SK-N-SH (cell line): Measurements from ENCODE around the gene BOD1L1. TPM values are rescaled to one million over a fixed set of nuclear protein-coding genes. Genes with fewer than 3 reads are reported as not detected.

Experiments used
- CTCF ChIA-PET: fragments of 300-600, 350-600 bp; formaldehyde crosslinking; extraction: SDS; loops from one replicate; lab custom pipeline; 2021; lab: Yijun Ruan, JAX
- POLR2A ChIA-PET: fragments of 350-600 bp; sonication (Branson Sonifier 250); formaldehyde crosslinking; extraction: SDS; loops from one replicate; lab custom pipeline; 2020; ENCODE audit warnings: antibody characterized with exemption, inconsistent platforms; lab: Yijun Ruan, JAX
- DNase-seq: peaks from one replicate; pipeline ENCODE4 v3.0.0; 2012
- H2AFZ ChIP-seq: fragments of 200-600 bp; sonication (generic); 2 replicates; pipeline ENCODE4 v1.8.1; 2016; ENCODE audit warnings: antibody characterized with exemption, mild to moderate bottlenecking, low read depth
- H3F3A ChIP-seq: fragments of 200-600 bp; sonication (generic); replicated peaks from 2 replicates; pipeline ENCODE3; 2016; ENCODE audit warnings: antibody characterized with exemption, mild to moderate bottlenecking; ENCODE audit not compliant: insufficient read depth
- H3K27ac ChIP-seq, 2 experiments: fragments of 200-500 bp in 1 of 2; fragments of 200-600 bp in 1 of 2; sonication (Bioruptor generic) in 1 of 2; sonication (generic), shearing (Covaris generic) in 1 of 2; 2 replicates each; pipeline versions ENCODE4 v1.5.1 to v1.6.1; 2014 to 2016; ENCODE audit warnings: low read depth in 2 of 2, inconsistent platforms in 1 of 2, low read length in 1 of 2, mild to moderate bottlenecking in 1 of 2, mixed read lengths in 1 of 2
- H3K27me3 ChIP-seq: fragments of 200-600 bp; sonication (generic), shearing (Covaris generic); 2 replicates; pipeline ENCODE4 v1.6.1; 2016; ENCODE audit warnings: mixed run types; ENCODE audit not compliant: insufficient read depth
- H3K36me3 ChIP-seq, 2 experiments: fragments of 200-500 bp in 1 of 2; fragments of 200-600 bp in 1 of 2; sonication (Bioruptor generic) in 1 of 2; sonication (generic) in 1 of 2; replicated peaks in 1 of 2; 2 replicates each; pipeline versions ENCODE3 to v1.5.1; 2014 to 2016; ENCODE audit warnings: low read length in 1 of 2, mild to moderate bottlenecking in 1 of 2; ENCODE audit not compliant: insufficient read depth in 2 of 2, control insufficient read depth in 1 of 2
- H3K4me1 ChIP-seq, 2 experiments: fragments of 200-500 bp in 1 of 2; fragments of 200-600 bp in 1 of 2; sonication (Bioruptor generic) in 1 of 2; sonication (generic), shearing (Covaris generic) in 1 of 2; 2 replicates each; pipeline versions ENCODE4 v1.5.1 to v1.6.1; 2014 to 2016; ENCODE audit warnings: low read depth in 1 of 2, low read length in 1 of 2, mixed run types in 1 of 2; ENCODE audit not compliant: insufficient read depth in 2 of 2, control insufficient read depth in 1 of 2
- H3K4me2 ChIP-seq: fragments of 200-600 bp; sonication (generic), shearing (Covaris generic); 2 replicates; pipeline ENCODE4 v1.6.1; 2017; ENCODE audit warnings: mixed run types
- H3K4me3 ChIP-seq, 2 experiments: fragments of 200-500 bp in 1 of 2; fragments of 200-600 bp in 1 of 2; sonication (Bioruptor generic) in 1 of 2; sonication (generic), shearing (Covaris generic) in 1 of 2; 2 replicates each; pipeline versions ENCODE4 v1.5.1 to v1.8.1; 2014 to 2016; ENCODE audit warnings: low read depth in 2 of 2, inconsistent platforms in 1 of 2, low read length in 1 of 2, mild to moderate bottlenecking in 1 of 2, mixed read lengths in 1 of 2, moderate library complexity in 1 of 2
- H3K79me2 ChIP-seq: fragments of 200-600 bp; sonication (generic); 2 replicates; pipeline ENCODE4 v1.8.1; 2017; ENCODE audit warnings: mild to moderate bottlenecking; ENCODE audit not compliant: insufficient read depth
- H3K9ac ChIP-seq: fragments of 200-600 bp; sonication (generic); 2 replicates; pipeline ENCODE4 v1.6.1; 2017; ENCODE audit warnings: mixed run types
- H3K9me2 ChIP-seq: fragments of 200-600 bp; sonication (generic); 2 replicates; pipeline ENCODE4 v1.6.1; 2017; ENCODE audit warnings: mixed run types
- H3K9me3 ChIP-seq: fragments of 200-600 bp; sonication (generic); 2 replicates; pipeline ENCODE4 v1.6.1; 2017; ENCODE audit warnings: mixed run types, mild to moderate bottlenecking, moderate library complexity
- H4K20me1 ChIP-seq: fragments of 200-600 bp; sonication (generic); 2 replicates; pipeline ENCODE4 v1.6.1; 2017; ENCODE audit warnings: mild to moderate bottlenecking, mixed run types; ENCODE audit not compliant: insufficient read depth
- CHD2 ChIP-seq: fragments of 150-350 bp; IDR thresholded peaks from 2 replicates; pipeline ENCODE4 v1.6.1; 2018; ENCODE audit warnings: low read length; ENCODE audit not compliant: partially characterized antibody
- ELF1 ChIP-seq: IDR thresholded peaks from 2 replicates; pipeline ENCODE4 v1.4.0; 2012
- EP300 ChIP-seq, 2 experiments: IDR thresholded peaks; 2 replicates each; pipeline versions ENCODE4 v1.4.0 to v1.6.1; 2012; ENCODE audit warnings: borderline replicate concordance in 1 of 2, low read depth in 1 of 2, low read length in 1 of 2
- FOSL2 ChIP-seq: IDR thresholded peaks from 2 replicates; pipeline ENCODE4 v1.4.0; 2012; ENCODE audit warnings: low read depth, mild to moderate bottlenecking, moderate library complexity, borderline replicate concordance
- FOXJ3 ChIP-seq: sonication (generic); formaldehyde crosslinking; IDR thresholded peaks from 2 replicates; pipeline ENCODE4 v1.5.1; 2020; ENCODE audit warnings: mild to moderate bottlenecking, missing genetic modification reagents
- GATA2 ChIP-seq: sonication (generic); formaldehyde crosslinking; IDR thresholded peaks from 2 replicates; pipeline ENCODE4 v1.5.0; 2020; ENCODE audit warnings: mild to moderate bottlenecking, missing genetic modification reagents
- IRF3 ChIP-seq: fragments of 150-350 bp; IDR thresholded peaks from 2 replicates; pipeline ENCODE4 v1.6.1; 2016; ENCODE audit warnings: mild to moderate bottlenecking, low read depth, low read length
- JUND ChIP-seq: IDR thresholded peaks from 2 replicates; pipeline ENCODE4 v1.4.0; 2012
- MXI1 ChIP-seq: IDR thresholded peaks from 2 replicates; pipeline ENCODE4 v1.6.1; 2012; ENCODE audit warnings: mild to moderate bottlenecking, low read depth, low read length, improper control_type of control experiment
- NFIC ChIP-seq: IDR thresholded peaks from 2 replicates; pipeline ENCODE4 v1.4.0; 2012; ENCODE audit warnings: borderline replicate concordance
- NRF1 ChIP-seq: IDR thresholded peaks from 2 replicates; pipeline ENCODE4 v1.6.1; 2012; ENCODE audit warnings: low read depth, mild to moderate bottlenecking, low read length
- PBX3 ChIP-seq: IDR thresholded peaks from 2 replicates; pipeline ENCODE4; 2012
- POLR2AphosphoS5 ChIP-seq: IDR thresholded peaks from 2 replicates; pipeline ENCODE4 v1.6.1; 2012; ENCODE audit warnings: low read depth, low read length
- RFX5 ChIP-seq: IDR thresholded peaks from 2 replicates; pipeline ENCODE4 v1.6.1; 2012; ENCODE audit warnings: mild to moderate bottlenecking, improper control_type of control experiment, low read length
- RXRA ChIP-seq: IDR thresholded peaks from 2 replicates; pipeline ENCODE4 v1.4.0; 2012; ENCODE audit warnings: low read depth, mild to moderate bottlenecking, borderline replicate concordance
- TCF12 ChIP-seq: IDR thresholded peaks from 2 replicates; pipeline ENCODE4 v1.4.0; 2012
- USF1 ChIP-seq: IDR thresholded peaks from 2 replicates; pipeline ENCODE4 v1.4.0; 2012; ENCODE audit warnings: low read depth, borderline replicate concordance
- WGBS: methylation state at CpG from one replicate; pipeline ENCODE4 v1.1.6; 2017; ENCODE audit warnings: low lambda C conversion rate; 5-methylcytosine and 5-hydroxymethylcytosine counted together
- polyA plus RNA-seq, 3 experiments: library from polyadenylated mRNA; depleted of rRNA; stranded (reverse); fragments of >200 nt; gene quantifications; 2 replicates each; pipeline ENCODE4 v1.2.3, GENCODE V29; 2012
- TF ChIP-seq, protein P1 (sequence below): fragments of 200-600 bp; sonication (generic); IDR thresholded peaks from 2 replicates; pipeline ENCODE4 v1.6.1; 2017; ENCODE audit warnings: antibody characterized with exemption, mild to moderate bottlenecking, moderate library complexity

BOD1L1 gene
- polyA plus RNA-seq, 1 of the 3 experiments (the other 2 are of a cell fraction) = 12.5 TPM

- H3K4me2 ChIP-seq = no peak overlapping the region; the same call in 1 of the 2 replicates
- H3K79me2 ChIP-seq = no peaks in the 10 kb centered on the region
- no peak for DNase-seq
- H3K4me3 ChIP-seq = no peak overlapping the region
- no peaks in the 10 kb centered on the region for H3K9me2 ChIP-seq
- CTCF ChIA-PET = interaction anchor here (2.0 to 2.9 kb wide), 3 partner anchors 13 to 16 kb away, joined by 5 to 12 read pairs (median 8); no protein-coding TSS in a partner anchor
- H4K20me1 ChIP-seq = no peaks in the 10 kb centered on the region
- 69% methylated on average over 6 of the region's 6 CpGs for WGBS
- H3K27ac ChIP-seq = no peak overlapping the region
- TF ChIP-seq TCF12 = no peak
- TF ChIP-seq, protein P1, sequence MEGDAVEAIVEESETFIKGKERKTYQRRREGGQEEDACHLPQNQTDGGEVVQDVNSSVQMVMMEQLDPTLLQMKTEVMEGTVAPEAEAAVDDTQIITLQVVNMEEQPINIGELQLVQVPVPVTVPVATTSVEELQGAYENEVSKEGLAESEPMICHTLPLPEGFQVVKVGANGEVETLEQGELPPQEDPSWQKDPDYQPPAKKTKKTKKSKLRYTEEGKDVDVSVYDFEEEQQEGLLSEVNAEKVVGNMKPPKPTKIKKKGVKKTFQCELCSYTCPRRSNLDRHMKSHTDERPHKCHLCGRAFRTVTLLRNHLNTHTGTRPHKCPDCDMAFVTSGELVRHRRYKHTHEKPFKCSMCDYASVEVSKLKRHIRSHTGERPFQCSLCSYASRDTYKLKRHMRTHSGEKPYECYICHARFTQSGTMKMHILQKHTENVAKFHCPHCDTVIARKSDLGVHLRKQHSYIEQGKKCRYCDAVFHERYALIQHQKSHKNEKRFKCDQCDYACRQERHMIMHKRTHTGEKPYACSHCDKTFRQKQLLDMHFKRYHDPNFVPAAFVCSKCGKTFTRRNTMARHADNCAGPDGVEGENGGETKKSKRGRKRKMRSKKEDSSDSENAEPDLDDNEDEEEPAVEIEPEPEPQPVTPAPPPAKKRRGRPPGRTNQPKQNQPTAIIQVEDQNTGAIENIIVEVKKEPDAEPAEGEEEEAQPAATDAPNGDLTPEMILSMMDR = no peak
- TF ChIP-seq MXI1 = no peak
- TF ChIP-seq ELF1 = no peak
- TF ChIP-seq POLR2AphosphoS5 = no peak
- TF ChIP-seq FOXJ3 (CRISPR knock-in tag) = no peak
- TF ChIP-seq GATA2 = no peak
- no peak for TF ChIP-seq CHD2
- TF ChIP-seq USF1 = no peak
- TF ChIP-seq IRF3 = no peak
- H3K36me3 ChIP-seq = no peaks in the 10 kb centered on the region
- no peaks in the 10 kb centered on the region for H3K9me3 ChIP-seq
- 0 out of 4 replicates have a peak, but pooled peaks cover 0 to 13% of the 10 kb centered on the region in 2 experiments for H3K4me1 ChIP-seq
- no peaks in the 10 kb centered on the region; the same call in 1 of the 2 replicates for H3K27me3 ChIP-seq
- POLR2A ChIA-PET = no interaction called here
- no peak overlapping the region for H2AFZ ChIP-seq
- no peaks in the 10 kb centered on the region for H3F3A ChIP-seq
- H3K9ac ChIP-seq = no peak overlapping the region
These were observed 13.6 kb upstream of the BOD1L1 start for GRCh38 chr4:13641084-13641483.

DNA sequence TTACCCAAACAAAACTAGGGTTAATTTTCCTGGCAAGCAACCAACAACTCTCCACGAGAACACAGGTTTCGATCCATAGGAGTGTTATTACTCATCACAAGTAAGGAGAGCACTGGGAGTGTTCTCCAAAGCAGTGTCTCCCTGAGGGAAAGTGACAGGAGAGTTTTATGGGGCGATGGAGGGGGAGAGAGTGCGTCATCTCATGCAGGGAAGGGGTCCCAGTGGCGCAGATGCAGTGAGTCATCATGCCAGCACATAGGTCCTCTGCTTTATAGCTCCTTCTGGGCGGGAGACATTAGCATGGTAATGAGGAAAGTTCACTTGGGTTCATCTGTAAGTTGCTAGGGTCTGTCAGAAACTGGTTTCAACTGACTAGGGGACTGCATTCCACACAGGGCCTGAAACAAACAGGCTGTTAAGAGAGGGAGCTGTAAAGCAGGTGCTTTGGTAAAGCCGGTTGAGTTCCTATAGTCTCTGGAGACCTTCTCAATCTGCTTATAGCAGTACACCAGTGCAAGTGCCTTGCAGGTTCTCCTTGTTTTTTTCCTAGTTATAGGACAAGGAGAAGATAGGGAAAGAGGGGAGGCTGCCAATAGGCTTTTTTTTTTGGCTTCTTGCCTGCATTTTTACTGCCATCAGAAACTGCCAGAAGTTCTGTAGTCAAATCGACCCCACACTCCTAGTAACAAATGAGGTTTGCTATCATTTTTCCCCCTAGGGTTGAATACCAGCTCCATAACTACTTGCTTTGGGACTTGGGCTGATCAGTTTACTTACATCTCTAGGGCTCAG is 12.8 kb upstream of the BOD1L1 start:
- H3K9me2 ChIP-seq = no peaks in the 10 kb centered on the region
- no peaks in the 10 kb centered on the region for H3K9me3 ChIP-seq
- ChIA-PET POLR2A (no interaction called here), CTCF (interaction anchor here (2.4 to 2.9 kb wide), 2 partner anchors 14 to 17 kb away, joined by 8 to 12 read pairs; no protein-coding TSS in a partner anchor)
- H3K27me3 ChIP-seq = no peaks in the 10 kb centered on the region; the same call in 1 of the 2 replicates
- H3K4me3 ChIP-seq = no peak overlapping the region
- 27% methylated on average over 8 of the region's 8 CpGs for WGBS
- no peak for DNase-seq
- no peaks in the 10 kb centered on the region for H3K79me2 ChIP-seq
- H3K9ac ChIP-seq = no peak overlapping the region
- 0 out of 4 replicates have a peak, but pooled peaks cover 0 to 13% of the 10 kb centered on the region in 2 experiments for H3K4me1 ChIP-seq
- no peaks in the 10 kb centered on the region for H3F3A ChIP-seq
- H3K36me3 ChIP-seq = no peaks in the 10 kb centered on the region
- peak; percentile 38; the same call in 1 of the 2 replicates for TF ChIP-seq RXRA
- peak; percentile 18 for TF ChIP-seq PBX3
- peak; percentile 75 for TF ChIP-seq FOSL2
- TF ChIP-seq NRF1 = no peak
- TF ChIP-seq EP300 (IDR thresholded peaks at IDR 0.05; ENCODE audit: borderline replicate concordance in 1 of 2, low read depth in 1 of 2, low read length in 1 of 2) = peak in 1 of 2 experiments; percentile 17; a peak in 1 of 4 replicates
- TF ChIP-seq NFIC = peak; percentile 32; the same call in 1 of the 2 replicates
- no peak for TF ChIP-seq RFX5
- TF ChIP-seq JUND = peak; percentile 36; the same call in 1 of the 2 replicates
- peak overlapping the region; percentile 27; the same call in 1 of the 2 replicates for H3K4me2 ChIP-seq
- peak overlapping the region in 1 of 2 experiments; percentile 30; a peak in 1 of 4 replicates for H3K27ac ChIP-seq
- no peaks in the 10 kb centered on the region for H4K20me1 ChIP-seq
- peak overlapping the region; percentile 32; the same call in 1 of the 2 replicates for H2AFZ ChIP-seq
